NCI-H82 treated with DMSO at 0.1 percent for 48 hours (cell line): ENCODE measurements around the gene PFKP.

Source experiments
- DNase-seq: peaks from one replicate; lab custom pipeline; 2025; ENCODE audit not compliant: unreplicated experiment; lab: John Stamatoyannopoulos, UW

Gene PFKP

DNA sequence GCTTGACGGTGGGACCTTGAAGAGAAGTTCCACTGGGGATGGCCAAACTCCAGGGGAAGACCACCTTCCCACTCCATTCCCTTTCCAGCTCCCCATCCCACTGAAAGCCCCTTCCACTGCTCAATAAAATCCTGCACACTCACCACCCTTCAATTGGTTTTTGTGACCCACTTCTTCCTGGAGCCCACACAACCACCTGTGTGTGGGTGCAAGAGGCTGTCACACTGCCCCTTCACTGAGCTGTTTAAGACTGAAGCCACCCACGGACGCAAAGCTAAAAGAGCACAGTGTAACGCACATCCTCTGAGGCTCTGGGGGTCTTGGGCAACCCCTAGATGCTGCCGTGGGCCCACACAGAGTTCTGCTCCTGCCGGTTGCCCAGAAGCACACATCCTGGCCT is 118.0 kb downstream of the PFKP start:
- no peak for DNase-seq

DNA sequence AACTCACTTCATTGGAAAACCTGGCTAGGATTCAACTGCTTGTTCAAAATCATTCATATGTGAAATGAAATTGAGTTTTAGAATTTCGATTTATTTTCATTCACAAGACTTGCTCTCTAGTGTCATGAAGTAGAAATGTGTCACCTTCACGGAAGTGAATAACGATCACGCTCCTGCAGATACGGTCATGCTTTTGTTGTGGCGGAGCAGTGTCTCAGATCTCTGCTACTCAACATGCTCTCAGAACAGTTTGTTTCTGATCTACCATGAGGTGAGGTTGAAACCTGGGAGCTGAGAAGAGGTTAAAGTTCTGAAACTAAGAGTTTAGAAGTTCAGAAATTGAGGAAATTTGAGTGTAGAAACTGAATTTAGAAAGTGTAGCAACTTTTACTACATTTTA is 119.0 kb downstream of the PFKP start:
- no peak for DNase-seq
